Measurements from ENCODE around the gene STXBP5L.

- no peak for TF ChIP-seq CTCF (IDR thresholded peaks at IDR 0.05; ENCODE audit: low read length)
- no peak for TF ChIP-seq EZH2 (IDR thresholded peaks at IDR 0.05; ENCODE audit: borderline replicate concordance, low read length)
Measured at GRCh38 chr3:121330118-121330517, 422.1 kb downstream of the STXBP5L start.
